AG10803 (cell line): ENCODE measurements around the gene DSC1.

Source experiments
- DNase-seq: peaks from one replicate; pipeline ENCODE4 v3.0.0; 2010; ENCODE audit warnings: low read depth
- H3K4me3 ChIP-seq: 2 replicates; pipeline ENCODE4 v1.5.1; 2011; ENCODE audit warnings: mild to moderate bottlenecking, low read length, control low read depth
- TF ChIP-seq, protein P1 (sequence below): conservative IDR thresholded peaks from 2 replicates; pipeline ENCODE4 v1.5.1; 2011; ENCODE audit warnings: mild to moderate bottlenecking, low read length, control low read depth, inconsistent platforms

DSC1 gene

DNA sequence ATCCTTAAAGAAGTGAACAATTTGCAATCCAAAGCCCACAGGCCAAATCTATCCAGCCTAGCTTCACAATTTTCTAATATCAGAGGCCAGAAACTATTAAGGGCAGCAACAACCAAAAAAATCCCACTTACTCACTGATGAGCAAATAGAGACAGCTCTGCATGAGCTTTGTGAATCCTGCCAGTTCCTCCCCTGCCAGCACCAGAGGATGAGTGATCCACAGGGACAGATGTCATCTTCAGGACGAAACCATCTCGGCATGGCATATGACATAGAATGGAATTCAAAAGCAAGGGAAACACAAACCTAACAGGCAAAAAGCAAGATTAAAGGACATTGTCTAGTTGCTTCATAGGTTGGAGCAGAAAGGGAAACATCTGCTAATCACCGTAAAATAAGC lies 58.2 kb downstream of the DSC1 start:
- no peak for DNase-seq
- H3K4me3 ChIP-seq: no peak overlapping the region
- TF ChIP-seq, protein P1, sequence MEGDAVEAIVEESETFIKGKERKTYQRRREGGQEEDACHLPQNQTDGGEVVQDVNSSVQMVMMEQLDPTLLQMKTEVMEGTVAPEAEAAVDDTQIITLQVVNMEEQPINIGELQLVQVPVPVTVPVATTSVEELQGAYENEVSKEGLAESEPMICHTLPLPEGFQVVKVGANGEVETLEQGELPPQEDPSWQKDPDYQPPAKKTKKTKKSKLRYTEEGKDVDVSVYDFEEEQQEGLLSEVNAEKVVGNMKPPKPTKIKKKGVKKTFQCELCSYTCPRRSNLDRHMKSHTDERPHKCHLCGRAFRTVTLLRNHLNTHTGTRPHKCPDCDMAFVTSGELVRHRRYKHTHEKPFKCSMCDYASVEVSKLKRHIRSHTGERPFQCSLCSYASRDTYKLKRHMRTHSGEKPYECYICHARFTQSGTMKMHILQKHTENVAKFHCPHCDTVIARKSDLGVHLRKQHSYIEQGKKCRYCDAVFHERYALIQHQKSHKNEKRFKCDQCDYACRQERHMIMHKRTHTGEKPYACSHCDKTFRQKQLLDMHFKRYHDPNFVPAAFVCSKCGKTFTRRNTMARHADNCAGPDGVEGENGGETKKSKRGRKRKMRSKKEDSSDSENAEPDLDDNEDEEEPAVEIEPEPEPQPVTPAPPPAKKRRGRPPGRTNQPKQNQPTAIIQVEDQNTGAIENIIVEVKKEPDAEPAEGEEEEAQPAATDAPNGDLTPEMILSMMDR: no peak

DNA sequence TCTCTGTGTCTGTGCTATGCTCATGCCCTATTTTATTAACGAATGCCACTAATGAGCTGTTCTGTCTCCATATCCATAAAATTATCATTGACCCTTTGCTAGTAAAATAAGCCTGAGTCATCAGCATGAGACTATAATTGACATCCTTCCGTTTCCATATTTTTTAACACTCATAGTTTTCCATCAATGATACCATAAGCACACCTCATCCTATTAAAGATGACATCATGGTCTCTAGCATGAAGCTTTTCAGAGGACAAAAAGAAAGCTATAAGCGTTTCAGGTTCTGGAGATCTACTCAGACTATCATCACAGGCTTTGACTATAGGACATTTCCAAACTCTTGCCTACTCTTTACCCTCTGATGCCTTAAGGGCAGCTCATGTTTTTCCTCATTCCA lies 59.2 kb downstream of the DSC1 start:
- DNase-seq: no peak
- TF ChIP-seq, protein P1: no peak
- no peak overlapping the region for H3K4me3 ChIP-seq

DNA sequence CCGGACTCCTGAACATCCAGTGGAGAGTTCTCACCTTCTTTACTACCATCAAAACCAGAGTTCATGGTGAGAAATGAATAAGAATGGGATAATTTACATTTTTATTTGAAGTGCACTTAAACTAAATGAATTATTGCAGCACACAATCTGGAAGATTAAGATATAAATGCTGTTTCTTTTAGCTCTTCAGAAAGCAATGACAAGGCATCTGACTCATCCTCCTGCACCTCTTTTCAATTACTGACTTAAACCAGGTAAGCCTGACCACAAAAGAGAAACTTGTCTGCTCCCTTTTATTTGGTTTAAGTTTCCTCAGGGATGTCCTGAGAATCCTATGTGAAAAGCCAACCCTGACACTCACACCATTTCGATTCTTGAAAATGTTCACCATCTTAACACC lies 59.7 kb downstream of the DSC1 start:
- TF ChIP-seq, protein P1: no peak
- no peak overlapping the region for H3K4me3 ChIP-seq
- no peak for DNase-seq

DNA sequence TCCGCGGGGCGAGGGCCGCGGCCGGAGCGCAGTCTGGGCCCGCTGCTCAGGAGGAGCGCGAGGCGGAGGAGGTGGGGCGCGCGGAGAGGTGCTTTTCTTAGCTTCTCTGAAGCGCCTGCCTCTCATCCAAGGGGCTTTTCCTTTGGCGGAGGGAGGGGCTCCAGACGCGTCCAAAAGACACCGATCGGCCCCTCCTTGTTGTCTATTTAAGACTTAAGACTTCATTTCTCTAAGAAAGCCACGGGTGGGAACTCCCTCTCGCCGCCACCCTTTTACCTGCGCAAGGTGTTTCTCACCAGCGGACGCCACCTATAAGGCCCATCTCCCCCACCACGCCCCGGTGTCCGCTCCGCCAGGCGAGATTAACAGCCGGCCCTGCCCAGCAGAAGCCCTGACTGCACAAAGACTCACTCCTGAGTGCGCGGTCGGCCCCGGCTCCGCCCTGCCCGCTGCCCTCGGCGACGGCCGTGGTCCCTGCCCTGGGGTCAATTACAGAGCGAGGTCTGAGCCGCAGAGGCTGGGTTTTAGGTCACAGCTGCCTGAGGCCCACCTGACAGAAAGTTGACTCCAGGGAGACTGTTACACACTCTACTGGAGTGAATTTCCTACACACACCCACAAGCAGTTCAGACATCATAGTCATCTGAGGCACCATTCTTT lies 60.5 kb downstream of the DSC1 start, which contains the start of gene DSC2:
Gene DSC2 (minus strand): TSS at position 397 of the 660 bp plus-strand sequence. CDS start 450 bp downstream, outside the sequence.
- no peak within 1 kb of the TSS for H3K4me3 ChIP-seq
- no peak for DNase-seq

DNA sequence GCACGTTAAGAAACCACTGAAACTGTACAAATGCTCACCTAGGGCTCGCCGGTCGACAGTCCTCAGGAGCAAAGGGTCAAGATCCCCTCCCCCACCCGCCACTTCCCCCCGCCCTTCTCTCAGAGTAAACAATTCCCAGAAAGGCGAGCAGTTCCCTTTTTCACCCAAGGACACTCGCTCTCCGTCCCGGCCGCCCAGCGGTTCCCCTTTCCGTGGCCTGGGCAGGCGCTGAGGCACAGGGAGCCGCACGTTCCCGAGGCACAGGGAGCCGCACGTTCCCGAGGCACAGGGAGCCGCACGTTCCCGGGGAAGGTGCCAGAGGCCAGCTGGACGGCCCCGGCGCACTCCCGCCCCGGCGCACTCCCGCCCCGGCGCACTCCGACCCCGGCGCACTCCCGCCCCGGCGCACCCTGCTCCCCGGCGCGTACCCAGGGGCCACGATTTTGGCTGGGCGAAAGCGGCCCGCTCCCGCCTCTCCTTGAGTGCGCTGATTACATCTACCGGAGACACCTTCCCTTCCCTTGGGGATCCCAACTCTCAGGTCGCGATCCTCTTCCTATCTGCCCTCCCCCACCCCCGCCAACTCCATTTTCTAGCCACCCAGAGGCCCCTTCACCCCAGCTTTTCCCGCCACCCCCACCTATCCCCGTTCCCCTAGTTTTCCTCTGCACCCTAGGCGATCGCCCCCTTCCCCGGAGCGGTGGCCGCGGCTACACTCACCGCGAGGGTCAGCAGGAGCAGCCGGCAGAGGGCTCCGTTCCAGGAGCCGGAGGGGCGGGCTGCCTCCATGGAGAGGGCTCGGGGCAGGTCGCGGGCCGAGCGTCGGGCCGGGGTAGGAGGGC lies 61.3 kb downstream of the DSC1 start:
- H3K4me3 ChIP-seq: no peak overlapping the region
- TF ChIP-seq, protein P1: no peak
- no peak for DNase-seq

More for the DNA sequence above, 60.5 kb downstream of the DSC1 start, which contains the start of gene DSC2:
- TF ChIP-seq, protein P1: no peak

DNA sequence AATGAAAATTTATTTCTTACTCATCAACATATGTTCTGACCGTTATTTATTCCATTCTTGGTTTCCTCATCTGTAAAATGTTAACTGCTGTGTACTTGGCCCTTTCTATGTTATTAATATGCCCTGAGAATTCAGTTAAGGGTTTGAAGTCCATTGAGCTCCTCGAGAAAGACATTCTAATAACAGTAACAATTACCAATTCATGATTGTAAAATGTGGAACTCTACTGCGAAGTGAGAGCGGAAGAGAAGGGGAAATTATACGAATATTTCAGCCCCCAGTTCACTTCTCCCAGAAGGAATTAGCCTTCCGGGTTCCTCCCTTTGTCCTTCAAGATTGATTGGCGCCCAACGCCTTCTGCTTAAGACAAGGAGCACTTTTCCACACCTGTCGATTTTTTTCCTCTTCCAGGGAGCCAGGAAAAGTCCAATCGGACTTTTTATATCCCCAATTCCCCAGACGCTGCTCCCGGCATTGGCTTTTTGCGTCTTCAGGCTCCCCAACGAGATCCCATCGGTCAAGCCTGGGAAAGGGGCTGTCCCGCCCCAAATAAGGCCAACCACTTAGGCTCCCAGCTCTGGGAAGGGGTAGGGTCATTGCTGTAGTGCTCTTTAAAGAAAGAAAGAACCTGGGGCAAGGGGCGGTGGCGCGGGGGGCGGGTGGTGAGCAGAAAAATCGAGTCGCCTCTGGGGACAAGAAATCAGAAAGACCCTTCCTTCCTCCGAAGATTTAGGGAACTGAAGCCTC lies 62.0 kb downstream of the DSC1 start:
- TF ChIP-seq, protein P1: no peak
- H3K4me3 ChIP-seq: no peak overlapping the region
- no peak for DNase-seq
